PFSK-1 (cell line): Measurements from ENCODE around the gene GRIN3A.

Experiments used
- FOXP2 ChIP-seq: optimal IDR thresholded peaks from 2 replicates; pipeline ENCODE3; 2011; ENCODE audit warnings: borderline replicate concordance, control low read depth, inconsistent platforms; ENCODE audit not compliant: insufficient read depth; ENCODE audit errors: extremely low read length, extremely low read depth
- POLR2AphosphoS5 ChIP-seq: IDR thresholded peaks from 2 replicates; pipeline ENCODE4 v1.6.1; 2012; ENCODE audit warnings: low read depth, mild to moderate bottlenecking, control low read depth, low read length, moderate library complexity
- REST ChIP-seq, 2 experiments: IDR thresholded peaks; 2 replicates each; pipeline versions ENCODE4 v1.6.1 to v1.8.0; 2011 to 2012; ENCODE audit warnings: low read depth in 2 of 2, low read length in 2 of 2, control low read depth in 1 of 2, inconsistent platforms in 1 of 2, mild to moderate bottlenecking in 1 of 2, moderate library complexity in 1 of 2; ENCODE audit not compliant: insufficient read depth in 1 of 2
- SIN3A ChIP-seq: IDR thresholded peaks from 2 replicates; pipeline ENCODE4 v1.6.1; 2012; ENCODE audit warnings: mild to moderate bottlenecking, low read length, moderate library complexity, borderline replicate concordance; ENCODE audit not compliant: insufficient read depth
- TAF1 ChIP-seq: IDR thresholded peaks from 2 replicates; pipeline ENCODE4 v1.6.1; 2012; ENCODE audit warnings: low read length, control low read depth, borderline replicate concordance; ENCODE audit not compliant: insufficient read depth

The GRIN3A gene

GRCh38 chr9:101574731-101575333 is 163.6 kb downstream of the GRIN3A start:
- TF ChIP-seq TAF1 (no peak), POLR2AphosphoS5 (no peak), SIN3A (no peak), REST (IDR thresholded peaks at IDR 0.05; ENCODE audit: insufficient read depth in 1 of 2, low read depth in 2 of 2, low read length in 2 of 2) (no peak), FOXP2 (no peak)

GRCh38 chr9:101572316-101572715 is 166.1 kb downstream of the GRIN3A start:
- TF ChIP-seq POLR2AphosphoS5 = no peak

GRCh38 chr9:101571114-101571513 is 167.3 kb downstream of the GRIN3A start:
- no peak for TF ChIP-seq REST (IDR thresholded peaks at IDR 0.05; ENCODE audit: insufficient read depth in 1 of 2, low read depth in 2 of 2, low read length in 2 of 2)
- TF ChIP-seq TAF1 = no peak
- TF ChIP-seq POLR2AphosphoS5 = no peak
- no peak for TF ChIP-seq SIN3A
- no peak for TF ChIP-seq FOXP2

- no peak for TF ChIP-seq SIN3A
- no peak for TF ChIP-seq FOXP2
- no peak for TF ChIP-seq TAF1
- no peak for TF ChIP-seq REST (IDR thresholded peaks at IDR 0.05; ENCODE audit: insufficient read depth in 1 of 2, low read depth in 2 of 2, low read length in 2 of 2)
- TF ChIP-seq POLR2AphosphoS5 = no peak
Observed at GRCh38 chr9:101569741-101570501, 168.5 kb downstream of the GRIN3A start.

- TF ChIP-seq POLR2AphosphoS5 (no peak), TAF1 (no peak), SIN3A (no peak), REST (IDR thresholded peaks at IDR 0.05; ENCODE audit: insufficient read depth in 1 of 2, low read depth in 2 of 2, low read length in 2 of 2) (no peak), FOXP2 (no peak)
Observed at GRCh38 chr9:101567725-101568350, 170.6 kb downstream of the GRIN3A start.
